Astrocyte of the cerebellum (primary cell): ENCODE results near the gene PPP1R3C.

Experiments
- DNase-seq: peaks from one replicate; pipeline ENCODE4 v3.0.0-alpha.2; 2011; ENCODE audit warnings: low read depth
- H3K4me3 ChIP-seq: 2 replicates; pipeline ENCODE4 v1.5.1; 2011; ENCODE audit warnings: mild to moderate bottlenecking, low read depth, low read length, moderate library complexity
- CTCF ChIP-seq: IDR thresholded peaks from 2 replicates; pipeline ENCODE4 v1.5.1; 2012; ENCODE audit warnings: low read length, low read depth, moderate library complexity, mild to moderate bottlenecking; ENCODE audit errors: missing control alignments
- in situ Hi-C: cut with HindIII; loops from 2 replicates; pipeline ENCODE4 v1.10.0; 2017; ENCODE audit warnings: low sequenced_read_pairs

PPP1R3C gene

GRCh38 chr10:91593834-91594233, 39.0 kb downstream of the PPP1R3C start:
- TF ChIP-seq CTCF = no peak
- no peak overlapping the region for H3K4me3 ChIP-seq
- no peak for DNase-seq
- in situ Hi-C loops = no loop called here

DNA sequence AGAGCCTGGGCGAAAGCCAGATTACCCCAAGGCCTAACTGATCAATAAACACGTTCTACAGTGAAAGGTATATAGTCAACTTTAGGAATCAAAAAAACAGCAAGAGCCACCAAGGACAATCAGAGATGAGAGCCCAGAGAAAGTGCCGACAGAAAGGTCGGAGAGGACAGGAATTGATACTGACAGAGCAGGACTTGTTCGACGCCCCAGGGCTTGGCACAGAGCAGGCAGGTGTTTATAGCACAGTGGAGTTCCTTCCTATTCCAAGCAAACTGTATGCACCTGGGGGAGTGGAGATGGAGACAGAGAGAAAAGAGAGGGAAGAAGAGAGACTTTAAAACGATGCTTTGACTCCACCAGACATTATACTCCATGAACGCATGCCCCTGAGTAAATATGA, 39.5 kb downstream of the PPP1R3C start:
- DNase-seq = no peak
- no peak overlapping the region for H3K4me3 ChIP-seq
- in situ Hi-C loops = no loop called here
- TF ChIP-seq CTCF = no peak

DNA sequence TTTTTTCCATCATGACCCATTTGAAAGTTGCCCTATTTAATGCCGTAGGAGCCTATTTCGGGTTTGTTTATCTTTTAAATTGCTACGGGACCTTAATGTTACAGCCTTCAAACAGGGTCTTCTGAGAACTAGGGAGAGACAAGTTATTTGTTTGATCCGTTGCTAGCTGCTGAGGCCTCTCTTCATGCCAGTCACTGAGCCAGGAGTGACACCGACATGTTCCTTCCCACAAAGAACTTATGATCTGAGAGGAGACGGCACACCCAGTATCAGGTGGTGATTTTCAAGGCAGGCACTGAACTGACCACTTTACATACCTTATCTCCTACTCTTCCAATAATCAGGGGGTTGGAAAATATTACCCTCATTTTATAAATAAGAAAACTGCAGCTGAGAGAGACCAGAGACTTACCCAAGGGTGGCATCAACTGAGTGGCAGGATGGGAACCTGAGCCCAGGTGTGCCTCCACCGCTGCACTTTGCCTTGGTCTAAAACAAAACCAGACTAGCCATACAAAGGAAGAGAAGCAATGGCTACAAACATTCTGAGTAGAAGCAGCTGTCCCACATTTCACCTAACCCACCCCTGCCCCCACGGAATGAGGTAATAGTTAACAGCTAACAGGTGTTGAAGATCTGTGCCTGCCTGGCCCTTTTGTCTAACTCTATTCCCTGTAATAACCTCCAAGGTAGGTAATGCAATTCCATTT, 40.5 kb downstream of the PPP1R3C start:
- H3K4me3 ChIP-seq = no peak overlapping the region
- in situ Hi-C loops = no loop called here
- DNase-seq = no peak
- TF ChIP-seq CTCF = no peak

DNA sequence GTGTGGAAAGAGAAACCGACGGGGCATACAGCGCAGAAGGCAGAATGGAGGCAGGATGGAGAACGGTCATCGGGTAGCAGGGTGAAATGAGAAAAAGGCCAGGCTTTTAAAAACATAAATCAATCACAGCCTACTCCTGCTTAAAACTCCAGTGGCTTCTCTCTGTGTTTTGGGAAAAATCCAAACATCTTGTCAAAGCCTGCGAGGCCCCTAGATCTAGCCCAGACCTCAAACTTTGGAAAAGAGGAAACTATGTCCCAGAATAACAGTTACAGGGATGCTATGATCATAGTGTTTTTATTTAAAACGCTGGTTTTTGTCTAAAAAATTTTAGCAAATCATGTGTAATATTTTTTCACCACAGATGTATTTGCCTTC, 41.1 kb downstream of the PPP1R3C start:
- in situ Hi-C loops = no loop called here
- DNase-seq = no peak
- H3K4me3 ChIP-seq = no peak overlapping the region
- no peak for TF ChIP-seq CTCF

DNA sequence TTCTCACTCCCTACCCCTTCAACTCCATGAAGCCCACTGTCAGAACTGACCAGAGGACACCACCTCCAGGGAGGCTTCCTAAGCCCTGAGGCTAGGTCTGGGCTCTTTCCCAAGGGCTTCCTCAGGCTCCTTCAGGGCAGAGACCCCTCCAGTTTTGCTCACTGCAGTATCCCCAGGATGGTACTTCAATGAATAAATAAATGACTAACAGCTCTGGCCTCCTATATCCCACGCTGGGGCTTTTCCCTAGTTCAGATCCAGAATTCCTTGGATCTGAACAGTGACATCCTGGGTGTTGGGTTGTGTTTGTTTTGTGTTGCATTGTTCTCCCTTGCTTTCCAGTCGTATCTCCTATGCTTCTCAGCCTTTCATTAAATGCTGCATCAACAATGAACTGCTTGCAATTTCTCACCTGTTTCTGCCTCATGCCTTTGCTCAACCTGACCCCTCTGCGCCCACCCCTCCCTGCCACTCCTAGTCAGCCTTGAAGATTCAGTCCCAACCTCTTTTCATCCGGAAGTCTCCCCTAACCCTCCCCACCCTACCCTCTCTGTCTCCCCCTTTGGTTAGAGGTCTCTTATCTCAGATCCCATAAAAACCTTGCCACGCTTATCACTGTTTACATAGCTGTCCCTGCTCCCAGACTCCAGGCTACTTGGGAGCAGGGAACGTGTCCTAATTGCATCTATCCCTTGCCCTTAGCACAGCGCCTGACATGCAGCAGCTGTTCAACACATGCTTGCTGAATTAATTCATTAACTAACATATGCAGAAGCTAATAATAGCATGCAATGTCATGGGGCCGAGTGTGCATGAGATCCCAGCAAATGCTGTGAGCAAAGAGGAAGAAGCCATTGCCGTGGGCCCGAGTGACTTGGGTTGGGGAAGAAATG, 41.7 kb downstream of the PPP1R3C start:
- no peak for TF ChIP-seq CTCF
- in situ Hi-C loops = no loop called here
- H3K4me3 ChIP-seq = no peak overlapping the region
- no peak for DNase-seq

DNA sequence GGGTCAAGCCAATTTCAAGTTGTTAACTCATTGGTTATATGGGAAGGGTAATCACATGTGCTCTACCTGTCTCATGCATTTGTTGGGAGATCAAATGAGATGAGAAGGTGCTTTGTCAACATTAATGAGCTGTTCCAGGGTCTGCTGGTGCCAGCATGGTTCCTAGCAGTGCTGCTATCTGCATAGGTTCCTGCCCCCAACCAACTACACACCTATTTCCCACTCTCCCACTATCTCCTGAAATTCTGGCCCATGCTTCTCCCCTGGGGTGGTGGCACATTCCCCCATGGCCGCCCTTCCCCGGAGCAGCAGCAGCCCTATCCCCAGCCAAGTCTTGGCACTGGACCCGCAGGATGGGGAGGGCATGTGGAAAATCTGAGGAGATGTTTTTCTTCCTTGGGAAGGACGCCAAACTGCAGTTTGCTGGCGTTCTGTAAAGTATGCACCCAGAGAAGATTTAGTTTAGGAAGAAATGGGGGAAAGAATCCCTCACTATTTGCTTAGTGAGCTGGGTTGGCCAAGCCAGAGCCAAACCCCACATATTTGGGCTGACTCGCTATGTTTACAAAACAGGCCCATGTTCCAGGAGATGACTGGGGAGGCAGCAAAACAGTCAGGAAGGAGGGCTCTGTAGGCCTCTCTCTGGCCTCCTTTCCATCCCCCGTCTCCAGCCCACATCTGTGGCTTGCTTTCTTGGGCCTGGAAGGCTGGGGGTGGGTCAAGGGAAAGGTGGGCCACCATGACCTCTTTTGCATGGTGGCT, 42.5 kb downstream of the PPP1R3C start:
- DNase-seq = peak; percentile 88
- no peak overlapping the region for H3K4me3 ChIP-seq
- no peak for TF ChIP-seq CTCF
- in situ Hi-C loops = no loop called here
